ENCODE data around the gene C4orf50. TPM values are rescaled to one million over a fixed set of nuclear protein-coding genes. Genes with fewer than 3 reads are reported as not detected.

Gene C4orf50
- total and polyA plus RNA-seq, 10 of the 15 experiments (the other 5 are each of a cell fraction or from before 2014, with no cell fraction given): 0.04 to 0.09 (median 0.05) TPM; not detected in 3

GRCh38 chr4:5888222-5889001 is 129.8 kb downstream of the C4orf50 start (continued):
- TF ChIP-seq BCL11A (IDR thresholded peaks at IDR 0.05; ENCODE audit: low read depth, low read length) (no peak), ETV6 (conservative IDR thresholded peaks at IDR 0.05 in 1 of 2, IDR thresholded peaks at IDR 0.05 in 1 of 2; ENCODE audit: borderline replicate concordance in 1 of 2, low read depth in 1 of 2) (no peak), JUND (IDR thresholded peaks at IDR 0.05; ENCODE audit: low read depth, low read length) (no peak), SRF (IDR thresholded peaks at IDR 0.05; ENCODE audit: low read depth in 2 of 2, low read length in 2 of 2) (no peak)

- H4K20me1 ChIP-seq (ENCODE audit: control insufficient read depth, insufficient read depth): no peaks in the 10 kb centered on the region
- no peak for DNase-seq (ENCODE audit: low read depth, low spot score)
- H3K9ac ChIP-seq (ENCODE audit: control insufficient read depth, insufficient read depth, low read length): no peak overlapping the region
- no peak overlapping the region for H3K4me3 ChIP-seq
- ATAC-seq: no peak
- in situ Hi-C loops (cut with MboI) (no loop called here), intact Hi-C loops (cut with micrococcal nuclease; ENCODE audit: unreplicated experiment) (no loop called here)
- CTCF ChIA-PET: no interaction called here
- POLR2A ChIA-PET: no interaction called here
- RAD21 ChIA-PET (ENCODE audit: unreplicated experiment): no interaction called here
- peaks cover 1 to 14% of the 10 kb centered on the region in 2 experiments for H3K27me3 ChIP-seq (replicated peaks in 1 of 2; ENCODE audit: control insufficient read depth in 2 of 2, insufficient read depth in 2 of 2, low read length in 1 of 2)
- H3K27ac ChIP-seq (ENCODE audit: control insufficient read depth, insufficient read depth): no peak overlapping the region
- FAIRE-seq: no peak
- H3K4me1 ChIP-seq (ENCODE audit: control insufficient read depth, insufficient read depth, low read length): no peaks in the 10 kb centered on the region
- no peak overlapping the region for H3K4me2 ChIP-seq (ENCODE audit: control insufficient read depth, insufficient read depth)
- SMC1A ChIA-PET (ENCODE audit: uncharacterized antibody, unreplicated experiment): no interaction called here
- BruUV-seq (replicated peaks): no TSS peak
- no peaks in the 10 kb centered on the region for H3K79me2 ChIP-seq (ENCODE audit: control insufficient read depth, insufficient read depth, low read length)
- H2AFZ ChIP-seq (ENCODE audit: control insufficient read depth, low read depth, low read length): no peak overlapping the region
- 24% methylated on average over 52 of the region's 70 CpGs for WGBS (ENCODE audit: insufficient coverage, insufficient replicate concordance, low lambda C conversion rate, missing lambda C conversion rate)
- no peaks in the 10 kb centered on the region; the same call in 2 of the 3 replicates for H3K9me3 ChIP-seq (replicated peaks; ENCODE audit: control insufficient read depth, insufficient read depth, low read length)
- no peaks in the 10 kb centered on the region for H3K36me3 ChIP-seq (ENCODE audit: control insufficient read depth in 2 of 2, insufficient read depth in 2 of 2, low read length in 1 of 2)
- no peak for TF ChIP-seq SKIL (IDR thresholded peaks at IDR 0.05; ENCODE audit: low read depth, poor library complexity, severe bottlenecking)
- no peak for TF ChIP-seq ZBED1 (IDR thresholded peaks at IDR 0.05; ENCODE audit: borderline replicate concordance)
- TF ChIP-seq, protein P1, sequence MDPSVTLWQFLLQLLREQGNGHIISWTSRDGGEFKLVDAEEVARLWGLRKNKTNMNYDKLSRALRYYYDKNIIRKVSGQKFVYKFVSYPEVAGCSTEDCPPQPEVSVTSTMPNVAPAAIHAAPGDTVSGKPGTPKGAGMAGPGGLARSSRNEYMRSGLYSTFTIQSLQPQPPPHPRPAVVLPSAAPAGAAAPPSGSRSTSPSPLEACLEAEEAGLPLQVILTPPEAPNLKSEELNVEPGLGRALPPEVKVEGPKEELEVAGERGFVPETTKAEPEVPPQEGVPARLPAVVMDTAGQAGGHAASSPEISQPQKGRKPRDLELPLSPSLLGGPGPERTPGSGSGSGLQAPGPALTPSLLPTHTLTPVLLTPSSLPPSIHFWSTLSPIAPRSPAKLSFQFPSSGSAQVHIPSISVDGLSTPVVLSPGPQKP (IDR thresholded peaks at IDR 0.05; ENCODE audit: low read depth, low read length): no peak
- TF ChIP-seq MLLT1 (IDR thresholded peaks at IDR 0.05): no peak
- TF ChIP-seq RUNX3 (IDR thresholded peaks at IDR 0.05; ENCODE audit: low read length): no peak
- TF ChIP-seq JUNB (IDR thresholded peaks at IDR 0.05): no peak
- no peak for TF ChIP-seq RAD21 (IDR thresholded peaks at IDR 0.05; ENCODE audit: insufficient read depth, low read depth, low read length)
- no peak for TF ChIP-seq ZBTB4 (CRISPR knock-in tag; IDR thresholded peaks at IDR 0.05)
These were observed 130.6 kb downstream of the C4orf50 start for GRCh38 chr4:5887361-5888221.

All from GM12878 (cell line).